ENCODE data around the gene NTNG1.

DNA sequence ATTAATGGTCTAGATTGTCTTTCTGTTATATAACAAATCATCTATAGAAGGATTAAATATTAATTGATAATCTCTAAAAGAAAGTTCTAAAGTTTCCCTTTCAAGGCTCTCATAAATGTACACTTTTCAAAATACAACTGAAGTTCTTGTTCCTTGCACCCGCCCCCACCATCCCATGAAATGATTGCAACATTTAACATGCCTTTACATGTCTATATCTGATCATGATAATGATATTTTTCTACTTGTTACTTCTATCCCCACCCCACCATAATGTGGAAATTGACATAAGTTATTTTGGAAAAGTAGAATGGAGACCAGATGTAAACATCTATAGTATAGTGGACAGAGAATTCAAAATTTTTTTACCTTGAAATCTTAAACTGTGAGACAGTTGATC is 186.6 kb downstream of the NTNG1 start:
- TF ChIP-seq EZH2 (IDR thresholded peaks at IDR 0.05; ENCODE audit: borderline replicate concordance, low read depth, low read length, severe bottlenecking): no peak
- TF ChIP-seq, protein P1, sequence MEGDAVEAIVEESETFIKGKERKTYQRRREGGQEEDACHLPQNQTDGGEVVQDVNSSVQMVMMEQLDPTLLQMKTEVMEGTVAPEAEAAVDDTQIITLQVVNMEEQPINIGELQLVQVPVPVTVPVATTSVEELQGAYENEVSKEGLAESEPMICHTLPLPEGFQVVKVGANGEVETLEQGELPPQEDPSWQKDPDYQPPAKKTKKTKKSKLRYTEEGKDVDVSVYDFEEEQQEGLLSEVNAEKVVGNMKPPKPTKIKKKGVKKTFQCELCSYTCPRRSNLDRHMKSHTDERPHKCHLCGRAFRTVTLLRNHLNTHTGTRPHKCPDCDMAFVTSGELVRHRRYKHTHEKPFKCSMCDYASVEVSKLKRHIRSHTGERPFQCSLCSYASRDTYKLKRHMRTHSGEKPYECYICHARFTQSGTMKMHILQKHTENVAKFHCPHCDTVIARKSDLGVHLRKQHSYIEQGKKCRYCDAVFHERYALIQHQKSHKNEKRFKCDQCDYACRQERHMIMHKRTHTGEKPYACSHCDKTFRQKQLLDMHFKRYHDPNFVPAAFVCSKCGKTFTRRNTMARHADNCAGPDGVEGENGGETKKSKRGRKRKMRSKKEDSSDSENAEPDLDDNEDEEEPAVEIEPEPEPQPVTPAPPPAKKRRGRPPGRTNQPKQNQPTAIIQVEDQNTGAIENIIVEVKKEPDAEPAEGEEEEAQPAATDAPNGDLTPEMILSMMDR (IDR thresholded peaks at IDR 0.05; ENCODE audit: borderline replicate concordance, extremely low read depth, low read length, poor library complexity, severe bottlenecking): no peak

Measured in DND-41 (cell line).